Ascending aorta (tissue), 2 donors: ENCODE results near the gene CCS. TPM values are rescaled to one million over a fixed set of nuclear protein-coding genes. Genes with fewer than 3 reads are reported as not detected.

Experiments
- DNase-seq, 2 donors: peaks; one replicate each; pipeline ENCODE4 v3.0.0-alpha.2; 2019; ENCODE audit warnings: low spot score in 2 of 2
- H3K27ac ChIP-seq, 2 donors: fragments of 200-600 bp; sonication (generic); one replicate each; pipeline ENCODE4 v1.5.1; 2016 to 2017; ENCODE audit warnings: mild to moderate bottlenecking in 1 of 2
- H3K27me3 ChIP-seq: fragments of 200-600 bp; sonication (generic); one replicate; pipeline ENCODE4 v1.5.1; 2017
- H3K36me3 ChIP-seq, 2 donors: fragments of 200-600 bp; sonication (generic); one replicate each; pipeline ENCODE4 v1.5.1; 2016
- H3K4me1 ChIP-seq, 2 donors: fragments of 200-600 bp; sonication (generic); one replicate each; pipeline ENCODE4 v1.5.1; 2016 to 2017; ENCODE audit warnings: mild to moderate bottlenecking in 1 of 2
- H3K4me3 ChIP-seq, 2 donors: fragments of 200-600 bp; sonication (generic); one replicate each; pipeline ENCODE4 v1.5.1; 2016 to 2017; ENCODE audit warnings: mild to moderate bottlenecking in 1 of 2
- H3K9me3 ChIP-seq, 2 donors: fragments of 200-600 bp; sonication (generic); one replicate each; pipeline ENCODE4 v1.5.1; 2016
- CTCF ChIP-seq, 3 experiments: fragments of 200-600 bp in 2 of 3; fragments of 450-650 bp in 1 of 3; sonication (generic) in 2 of 3; IDR thresholded peaks; one replicate each; pipeline ENCODE4 v1.5.1; 2016 to 2019; ENCODE audit warnings: antibody characterized with exemption in 3 of 3, mild to moderate bottlenecking in 1 of 3, moderate library complexity in 1 of 3
- intact Hi-C: fragments of 100-400 bp; cut with DNase I; formaldehyde crosslinking; loops from one replicate; pipeline ENCODE4 v1.15.1; 2023
- total RNA-seq: library from RNA; depleted of rRNA; stranded (reverse); fragments of >200 nt; gene quantifications from one replicate; pipeline ENCODE4 v1.1.0, GENCODE V29; 2016

CCS gene
- total RNA-seq, 1 donor from 2014 or later: 50.4 TPM

- H3K27ac ChIP-seq: no peak overlapping the region
- intact Hi-C loops: no loop called here
- no peaks in the 10 kb centered on the region for H3K9me3 ChIP-seq
Observed at GRCh38 chr11:66652651-66653050, 59.7 kb downstream of the CCS start.

GRCh38 chr11:66653123-66653522 lies 60.1 kb downstream of the CCS start:
- intact Hi-C loops: no loop called here
- no peak overlapping the region for H3K27ac ChIP-seq
- H3K36me3 ChIP-seq: peaks cover 38 to 61% of the 10 kb centered on the region in 2 donors
- no peak for TF ChIP-seq CTCF (IDR thresholded peaks at IDR 0.05)
- H3K9me3 ChIP-seq: no peaks in the 10 kb centered on the region
- no peak overlapping the region for H3K4me3 ChIP-seq
- no peaks in the 10 kb centered on the region for H3K4me1 ChIP-seq
- H3K27me3 ChIP-seq: no peaks in the 10 kb centered on the region
- no peak for DNase-seq

More at GRCh38 chr11:66652651-66653050, 59.7 kb downstream of the CCS start:
- no peaks in the 10 kb centered on the region for H3K4me1 ChIP-seq
- no peak for TF ChIP-seq CTCF (IDR thresholded peaks at IDR 0.05)
- peaks cover 33 to 63% of the 10 kb centered on the region in 2 donors for H3K36me3 ChIP-seq
- H3K4me3 ChIP-seq: no peak overlapping the region
- no peaks in the 10 kb centered on the region for H3K27me3 ChIP-seq
- DNase-seq: no peak

Other genes starting within 250 kb of the CCS start
- gene BRMS1, start 248.1 kb upstream of the CCS start, total RNA-seq: 24.8 TPM
- gene B4GAT1, start 245.6 kb upstream of the CCS start, total RNA-seq: 64.2 TPM
- gene SLC29A2, start 221.4 kb upstream of the CCS start, total RNA-seq: not detected
- gene NPAS4, start 172.2 kb upstream of the CCS start, total RNA-seq: 5.0 TPM
- 96.2 TPM for gene MRPL11, start 154.3 kb upstream of the CCS start, total RNA-seq
- gene PELI3, start 126.3 kb upstream of the CCS start, total RNA-seq: 13.2 TPM
- 14.8 TPM for gene DPP3, start 112.8 kb upstream of the CCS start, total RNA-seq
- 39.6 TPM for gene BBS1, start 82.5 kb upstream of the CCS start, total RNA-seq
- gene ZDHHC24, start 47.1 kb upstream of the CCS start, total RNA-seq: 18.0 TPM
- gene ACTN3, start 46.3 kb upstream of the CCS start, total RNA-seq: not detected
- gene CTSF, start 24.6 kb upstream of the CCS start, total RNA-seq: 98.8 TPM
- gene CCDC87, start 122 bp upstream of the CCS start, total RNA-seq: 0.21 TPM
- gene RBM14, start 23.4 kb downstream of the CCS start, total RNA-seq: 39.2 TPM
- gene RBM4, start 45.5 kb downstream of the CCS start, total RNA-seq: 79.5 TPM
- gene RBM4B, start 84.7 kb downstream of the CCS start, total RNA-seq: 87.0 TPM
- 3.2 TPM for gene SPTBN2, start 136.0 kb downstream of the CCS start, total RNA-seq